ENCODE results near the gene GREM2. TPM values are rescaled to one million over a fixed set of nuclear protein-coding genes. Genes with fewer than 3 reads are reported as not detected.

The GREM2 gene
- total RNA-seq, 4 donors from 2014 or later = 0.83 to 3.1 (median 2.8) TPM

DNA sequence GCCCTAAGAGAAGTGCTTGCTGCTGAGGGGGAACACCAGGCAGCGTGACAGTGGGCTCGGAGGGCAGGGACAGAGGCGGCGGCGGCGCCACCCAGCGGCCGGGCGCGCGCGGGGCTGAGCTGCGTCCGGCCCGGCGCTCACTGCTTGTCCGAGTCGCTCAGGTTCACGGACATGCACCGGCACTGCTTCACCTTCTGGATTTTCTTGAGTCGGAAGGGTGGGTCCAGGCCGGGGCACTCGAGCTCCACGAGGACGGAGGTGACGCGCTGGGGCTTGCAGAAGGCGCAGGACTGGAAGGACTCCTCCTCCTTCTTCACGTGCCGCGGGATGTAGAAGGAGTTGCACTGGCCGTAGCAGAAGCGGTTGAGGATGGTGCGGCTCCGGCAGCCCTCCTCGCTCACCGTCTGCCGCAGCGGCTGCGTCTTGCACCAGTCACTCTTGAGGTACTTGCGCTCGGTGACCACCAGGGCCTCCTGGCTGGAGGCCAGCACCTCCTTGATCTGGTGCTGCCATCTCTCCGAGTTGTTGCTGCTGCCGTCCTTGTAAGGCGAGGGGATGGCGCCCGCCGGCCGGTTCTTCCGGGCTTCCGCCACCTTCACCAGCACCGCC is 119.0 kb downstream of the GREM2 start:
- Histone ChIP-seq H3K27me3 (no peaks in the 10 kb centered on the region), H3K27ac (replicated peaks in 1 of 4) (no peak overlapping the region), H3K4me3 (peak overlapping the region; percentile 28 to 39 (median 34)), H3K36me3 (no peaks in the 10 kb centered on the region), H3K4me1 (no peaks in the 10 kb centered on the region), H3K9me3 (no peaks in the 10 kb centered on the region)
- TF ChIP-seq POLR2AphosphoS5 (IDR thresholded peaks at IDR 0.05) = no peak
- TF ChIP-seq, protein P1, sequence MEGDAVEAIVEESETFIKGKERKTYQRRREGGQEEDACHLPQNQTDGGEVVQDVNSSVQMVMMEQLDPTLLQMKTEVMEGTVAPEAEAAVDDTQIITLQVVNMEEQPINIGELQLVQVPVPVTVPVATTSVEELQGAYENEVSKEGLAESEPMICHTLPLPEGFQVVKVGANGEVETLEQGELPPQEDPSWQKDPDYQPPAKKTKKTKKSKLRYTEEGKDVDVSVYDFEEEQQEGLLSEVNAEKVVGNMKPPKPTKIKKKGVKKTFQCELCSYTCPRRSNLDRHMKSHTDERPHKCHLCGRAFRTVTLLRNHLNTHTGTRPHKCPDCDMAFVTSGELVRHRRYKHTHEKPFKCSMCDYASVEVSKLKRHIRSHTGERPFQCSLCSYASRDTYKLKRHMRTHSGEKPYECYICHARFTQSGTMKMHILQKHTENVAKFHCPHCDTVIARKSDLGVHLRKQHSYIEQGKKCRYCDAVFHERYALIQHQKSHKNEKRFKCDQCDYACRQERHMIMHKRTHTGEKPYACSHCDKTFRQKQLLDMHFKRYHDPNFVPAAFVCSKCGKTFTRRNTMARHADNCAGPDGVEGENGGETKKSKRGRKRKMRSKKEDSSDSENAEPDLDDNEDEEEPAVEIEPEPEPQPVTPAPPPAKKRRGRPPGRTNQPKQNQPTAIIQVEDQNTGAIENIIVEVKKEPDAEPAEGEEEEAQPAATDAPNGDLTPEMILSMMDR (IDR thresholded peaks at IDR 0.05) = peak in 1 of 3 experiments; percentile 30
- intact Hi-C loops (cut with DNase I) = no loop called here
- WGBS = 66% methylated on average over 39 of the region's 52 CpGs
- DNase-seq (ENCODE audit: extremely low spot score) = no peak

DNA sequence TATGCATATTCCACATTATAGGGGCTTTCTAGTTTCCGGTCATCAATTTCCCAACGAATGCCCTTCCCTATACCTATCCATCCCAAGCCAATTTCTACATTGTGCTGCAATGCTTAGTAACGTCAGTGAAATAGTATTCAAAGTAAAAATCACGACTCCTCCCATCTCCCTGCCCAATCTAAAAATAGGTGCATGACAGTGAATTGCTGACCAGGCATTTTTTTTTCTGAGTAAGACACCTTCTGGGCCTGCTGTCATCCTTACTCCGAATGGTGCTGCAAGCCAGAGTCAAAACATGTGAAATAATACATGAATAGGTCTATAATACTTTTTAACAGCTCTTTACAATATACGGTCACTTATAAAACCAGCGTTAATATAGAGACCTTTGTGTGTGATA is 120.2 kb downstream of the GREM2 start:
- Histone ChIP-seq H3K9me3 (no peaks in the 10 kb centered on the region), H3K36me3 (no peaks in the 10 kb centered on the region), H3K27ac (replicated peaks in 1 of 4) (no peak overlapping the region), H3K4me1 (no peaks in the 10 kb centered on the region), H3K27me3 (no peaks in the 10 kb centered on the region), H3K4me3 (no peak overlapping the region)
- WGBS = 84% methylated on average over 7 of the region's 7 CpGs
- no peak for DNase-seq (ENCODE audit: extremely low spot score)
- TF ChIP-seq POLR2AphosphoS5 (IDR thresholded peaks at IDR 0.05) = no peak
- no peak for TF ChIP-seq POLR2A (IDR thresholded peaks at IDR 0.05; ENCODE audit: low read depth)
- no peak for TF ChIP-seq EP300 (IDR thresholded peaks at IDR 0.05)
- TF ChIP-seq, protein P1 (IDR thresholded peaks at IDR 0.05) = no peak
- intact Hi-C loops (cut with DNase I) = no loop called here

DNA sequence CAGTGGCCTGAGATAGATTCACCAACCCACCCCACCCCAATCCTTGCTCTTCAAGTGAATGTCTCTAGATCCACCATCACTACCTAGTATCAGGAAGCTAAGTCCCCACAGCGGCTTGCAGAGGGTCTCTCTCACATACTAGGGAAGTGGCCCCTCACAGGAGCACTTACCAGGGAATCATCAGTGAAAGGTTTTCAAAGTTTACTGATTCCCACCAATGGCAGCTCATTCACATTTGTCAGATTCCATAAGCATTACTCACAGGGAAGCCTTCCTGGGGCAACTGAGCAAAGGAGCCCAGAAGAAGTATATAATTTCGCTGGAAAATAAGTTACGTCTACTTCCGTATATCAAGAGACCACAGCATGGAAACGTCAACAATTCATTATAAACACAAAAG is 120.8 kb downstream of the GREM2 start:
- Histone ChIP-seq H3K36me3 (no peaks in the 10 kb centered on the region), H3K4me3 (no peak overlapping the region), H3K4me1 (no peaks in the 10 kb centered on the region), H3K27ac (replicated peaks in 1 of 4) (no peak overlapping the region), H3K27me3 (no peaks in the 10 kb centered on the region), H3K9me3 (no peaks in the 10 kb centered on the region)
- TF ChIP-seq, protein P1 (IDR thresholded peaks at IDR 0.05) = no peak
- no peak for TF ChIP-seq EP300 (IDR thresholded peaks at IDR 0.05)
- no peak for TF ChIP-seq POLR2AphosphoS5 (IDR thresholded peaks at IDR 0.05)
- no peak for TF ChIP-seq POLR2A (IDR thresholded peaks at IDR 0.05; ENCODE audit: low read depth)
- 87% methylated on average over 5 of the region's 5 CpGs for WGBS
- intact Hi-C loops (cut with DNase I) = no loop called here
- DNase-seq (ENCODE audit: extremely low spot score) = no peak

DNA sequence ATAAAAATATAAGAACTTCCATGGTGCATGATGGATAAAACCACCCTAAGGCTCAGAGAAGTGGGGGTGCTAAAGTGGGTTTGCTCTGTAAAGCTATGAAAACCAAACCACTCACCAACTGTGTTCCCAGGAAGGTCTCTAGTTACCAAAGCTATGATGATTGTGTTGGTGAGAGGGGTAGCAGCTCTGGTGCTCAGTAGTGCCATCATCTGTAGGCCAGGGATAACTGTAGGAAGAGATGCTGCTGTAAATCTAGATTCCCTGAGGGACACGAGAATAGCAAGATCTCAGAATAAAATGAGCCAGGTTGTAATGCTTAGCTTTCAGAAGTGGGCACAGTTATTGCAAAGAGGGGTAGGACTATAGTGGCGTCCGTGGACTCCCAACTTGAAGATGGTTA is 124.5 kb downstream of the GREM2 start:
- intact Hi-C loops (cut with DNase I) = no loop called here
- H3K4me3 ChIP-seq = no peak overlapping the region
- no peaks in the 10 kb centered on the region for H3K36me3 ChIP-seq
- 85% methylated on average over 3 of the region's 3 CpGs for WGBS
- H3K27ac ChIP-seq (replicated peaks in 1 of 4) = no peak overlapping the region
- no peaks in the 10 kb centered on the region for H3K27me3 ChIP-seq
- no peak for DNase-seq (ENCODE audit: extremely low spot score)
- no peaks in the 10 kb centered on the region for H3K4me1 ChIP-seq
- TF ChIP-seq, protein P1 (IDR thresholded peaks at IDR 0.05) = no peak
- TF ChIP-seq POLR2A (IDR thresholded peaks at IDR 0.05; ENCODE audit: low read depth) (no peak), EP300 (IDR thresholded peaks at IDR 0.05) (no peak), POLR2AphosphoS5 (IDR thresholded peaks at IDR 0.05) (no peak)
- H3K9me3 ChIP-seq = no peaks in the 10 kb centered on the region

DNA sequence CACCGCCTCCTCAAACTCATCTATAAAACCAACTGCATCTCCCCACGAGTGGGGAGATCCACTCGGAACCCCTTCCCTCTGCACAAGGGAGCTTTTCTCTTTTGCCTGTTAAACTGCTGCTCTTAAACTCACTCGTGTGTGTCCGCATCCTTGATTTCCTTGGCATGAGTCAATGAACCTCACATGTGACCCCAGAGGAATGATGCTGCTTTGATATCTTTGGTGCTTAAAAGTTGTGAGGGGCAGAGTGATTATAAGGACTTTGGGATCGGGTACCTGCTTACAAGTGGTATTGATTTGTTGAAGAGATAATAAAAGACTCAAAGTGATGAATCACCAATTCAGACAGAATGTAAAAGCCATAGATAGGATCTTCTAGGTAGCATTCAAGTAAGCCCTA is 125.3 kb downstream of the GREM2 start:
- H3K9me3 ChIP-seq = no peaks in the 10 kb centered on the region
- intact Hi-C loops (cut with DNase I) = no loop called here
- no peak overlapping the region for H3K4me3 ChIP-seq
- no peak overlapping the region for H3K27ac ChIP-seq (replicated peaks in 1 of 4)
- H3K36me3 ChIP-seq = no peaks in the 10 kb centered on the region
- H3K4me1 ChIP-seq = no peaks in the 10 kb centered on the region
- TF ChIP-seq, protein P1 (IDR thresholded peaks at IDR 0.05) = no peak
- no peak for TF ChIP-seq POLR2A (IDR thresholded peaks at IDR 0.05; ENCODE audit: low read depth)
- no peak for TF ChIP-seq POLR2AphosphoS5 (IDR thresholded peaks at IDR 0.05)
- TF ChIP-seq EP300 (IDR thresholded peaks at IDR 0.05) = no peak
- DNase-seq (ENCODE audit: extremely low spot score) = no peak
- H3K27me3 ChIP-seq = no peaks in the 10 kb centered on the region
- WGBS = 89% methylated on average over 6 of the region's 6 CpGs

Measured in esophagus muscularis mucosa (tissue), 4 donors.